DOHH2 (cell line): Measurements from ENCODE around the gene PER1.

ENCODE experiments used
- H3F3A ChIP-seq: fragments of 200-600 bp; sonication (generic), shearing (Covaris generic); 2 replicates; pipeline ENCODE4 v1.6.0; 2016; ENCODE audit warnings: antibody characterized with exemption, mild to moderate bottlenecking; ENCODE audit not compliant: control insufficient read depth, insufficient read depth
- H3K27ac ChIP-seq: fragments of 200-600 bp; sonication (generic); 2 replicates; pipeline ENCODE4 v1.5.1; 2014; ENCODE audit warnings: low read depth, mild to moderate bottlenecking, low read length, moderate library complexity
- H3K27me3 ChIP-seq: fragments of 200-600 bp; sonication (generic); 2 replicates; pipeline ENCODE4 v1.6.1; 2014; ENCODE audit warnings: mild to moderate bottlenecking, low read length, mixed read lengths; ENCODE audit not compliant: control insufficient read depth
- H3K36me3 ChIP-seq: fragments of 200-600 bp; sonication (generic); 2 replicates; pipeline ENCODE4 v1.6.1; 2014; ENCODE audit warnings: mild to moderate bottlenecking, low read length, moderate library complexity, mixed read lengths; ENCODE audit not compliant: control insufficient read depth
- H3K4me1 ChIP-seq: fragments of 200-600 bp; sonication (generic); 2 replicates; pipeline ENCODE4 v1.6.1; 2014; ENCODE audit warnings: mild to moderate bottlenecking, low read length, mixed read lengths; ENCODE audit not compliant: control insufficient read depth
- H3K4me2 ChIP-seq: fragments of 200-600 bp; sonication (generic); 2 replicates; pipeline ENCODE4 v1.6.0; 2014; ENCODE audit warnings: mild to moderate bottlenecking, low read length, moderate library complexity
- H3K4me3 ChIP-seq: fragments of 200-600 bp; sonication (generic); 2 replicates; pipeline ENCODE4 v1.5.1; 2014; ENCODE audit warnings: mild to moderate bottlenecking, low read length, mixed read lengths
- H3K79me2 ChIP-seq: fragments of 200-600 bp; sonication (generic); 2 replicates; pipeline ENCODE4 v1.6.1; 2014; ENCODE audit warnings: mild to moderate bottlenecking, low read length, mixed read lengths; ENCODE audit not compliant: control insufficient read depth
- H3K9me2 ChIP-seq: fragments of 200-600 bp; sonication (generic); replicated peaks from 2 replicates; pipeline ENCODE4 v1.6.1; 2014; ENCODE audit warnings: mild to moderate bottlenecking, low read length, mixed read lengths; ENCODE audit not compliant: control insufficient read depth
- H3K9me3 ChIP-seq: fragments of 200-600 bp; sonication (generic); 2 replicates; pipeline ENCODE4 v1.6.1; 2014; ENCODE audit warnings: antibody characterized with exemption, low read length, mixed read lengths; ENCODE audit not compliant: control insufficient read depth, insufficient read depth
- H4K20me1 ChIP-seq: fragments of 200-600 bp; sonication (generic); 2 replicates; pipeline ENCODE4 v1.6.0; 2014; ENCODE audit warnings: low read depth, mild to moderate bottlenecking, antibody characterized with exemption, low read length, moderate library complexity; ENCODE audit not compliant: control insufficient read depth, insufficient read depth
- EZH2phosphoT487 ChIP-seq: fragments of 200-600 bp; sonication (generic); IDR thresholded peaks from 2 replicates; pipeline ENCODE4 v1.6.1; 2017; ENCODE audit warnings: borderline replicate concordance, mild to moderate bottlenecking, antibody characterized with exemption, low read length, moderate library complexity, mixed read lengths
- TF ChIP-seq, protein P1 (sequence below): fragments of 200-600 bp; sonication (generic); IDR thresholded peaks from one replicate; pipeline ENCODE4 v1.5.1; 2014; ENCODE audit warnings: antibody characterized with exemption, mild to moderate bottlenecking, low read depth, low read length; ENCODE audit not compliant: poor library complexity, severe bottlenecking

PER1 gene

DNA sequence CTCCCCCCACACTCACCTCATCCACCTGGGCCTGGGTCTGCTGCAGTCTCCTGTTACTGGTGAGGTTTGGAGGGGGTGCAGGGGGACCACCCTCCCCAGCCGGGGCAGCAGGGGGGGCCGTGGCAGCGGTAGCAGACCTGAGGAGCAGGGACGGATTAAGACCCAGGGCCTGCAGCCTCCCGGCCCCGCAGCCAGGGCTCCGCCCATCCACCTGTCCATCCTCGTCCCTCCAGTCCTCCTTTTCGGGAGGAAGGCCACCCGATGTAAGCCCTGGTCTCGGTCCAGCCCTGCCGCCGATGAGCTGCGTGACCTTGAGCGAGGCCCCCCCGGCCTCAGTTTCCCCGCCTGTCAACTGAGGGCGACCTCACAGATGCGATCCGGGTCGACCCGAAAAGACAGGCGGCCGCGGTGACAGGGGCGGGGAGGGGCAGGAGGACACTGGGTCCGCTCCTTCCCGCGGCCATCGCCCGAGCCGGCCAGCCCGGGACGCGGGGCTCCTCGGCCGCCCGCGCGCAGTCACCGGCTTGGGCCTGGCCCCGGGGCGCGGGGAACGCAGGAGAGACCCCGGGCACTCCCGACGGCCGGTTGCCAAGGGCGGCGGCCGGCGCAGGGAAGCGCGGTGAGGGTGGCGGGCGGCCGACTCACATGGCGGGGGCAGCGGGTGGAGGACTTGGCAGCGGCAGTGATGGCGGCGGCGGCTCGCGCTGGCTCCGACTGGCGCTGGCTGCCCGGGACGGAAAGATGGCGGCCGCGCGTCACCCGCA is 10.2 kb upstream of the PER1 start, which contains the start of gene VAMP2:
TSS of gene VAMP2 (minus strand) at position 716 of the 764 bp plus-strand sequence. CDS start at position 647, 69 bp downstream.
- Histone ChIP-seq H3K36me3 (peaks cover 43% of the 10 kb centered on the region), H3K27me3 (no peaks in the 10 kb centered on the region), H3K9me3 (no peaks in the 10 kb centered on the region), H3K9me2 (no peaks in the 10 kb centered on the region), H3K79me2 (peaks cover 34% of the 10 kb centered on the region), H3K4me3 (peak within 1 kb of the TSS; percentile 99), H3K27ac (peak within 1 kb of the TSS; percentile 69), H3K4me1 (peaks cover 55% of the 10 kb centered on the region), H3K4me2 (peak within 1 kb of the TSS; percentile 100), H4K20me1 (peaks cover 7% of the 10 kb centered on the region; the same call in 1 of the 2 replicates), H3F3A (peaks cover 18% of the 10 kb centered on the region)
- TF ChIP-seq, protein P1, sequence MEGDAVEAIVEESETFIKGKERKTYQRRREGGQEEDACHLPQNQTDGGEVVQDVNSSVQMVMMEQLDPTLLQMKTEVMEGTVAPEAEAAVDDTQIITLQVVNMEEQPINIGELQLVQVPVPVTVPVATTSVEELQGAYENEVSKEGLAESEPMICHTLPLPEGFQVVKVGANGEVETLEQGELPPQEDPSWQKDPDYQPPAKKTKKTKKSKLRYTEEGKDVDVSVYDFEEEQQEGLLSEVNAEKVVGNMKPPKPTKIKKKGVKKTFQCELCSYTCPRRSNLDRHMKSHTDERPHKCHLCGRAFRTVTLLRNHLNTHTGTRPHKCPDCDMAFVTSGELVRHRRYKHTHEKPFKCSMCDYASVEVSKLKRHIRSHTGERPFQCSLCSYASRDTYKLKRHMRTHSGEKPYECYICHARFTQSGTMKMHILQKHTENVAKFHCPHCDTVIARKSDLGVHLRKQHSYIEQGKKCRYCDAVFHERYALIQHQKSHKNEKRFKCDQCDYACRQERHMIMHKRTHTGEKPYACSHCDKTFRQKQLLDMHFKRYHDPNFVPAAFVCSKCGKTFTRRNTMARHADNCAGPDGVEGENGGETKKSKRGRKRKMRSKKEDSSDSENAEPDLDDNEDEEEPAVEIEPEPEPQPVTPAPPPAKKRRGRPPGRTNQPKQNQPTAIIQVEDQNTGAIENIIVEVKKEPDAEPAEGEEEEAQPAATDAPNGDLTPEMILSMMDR, result no peak
- TF ChIP-seq EZH2phosphoT487, result no peak

DNA sequence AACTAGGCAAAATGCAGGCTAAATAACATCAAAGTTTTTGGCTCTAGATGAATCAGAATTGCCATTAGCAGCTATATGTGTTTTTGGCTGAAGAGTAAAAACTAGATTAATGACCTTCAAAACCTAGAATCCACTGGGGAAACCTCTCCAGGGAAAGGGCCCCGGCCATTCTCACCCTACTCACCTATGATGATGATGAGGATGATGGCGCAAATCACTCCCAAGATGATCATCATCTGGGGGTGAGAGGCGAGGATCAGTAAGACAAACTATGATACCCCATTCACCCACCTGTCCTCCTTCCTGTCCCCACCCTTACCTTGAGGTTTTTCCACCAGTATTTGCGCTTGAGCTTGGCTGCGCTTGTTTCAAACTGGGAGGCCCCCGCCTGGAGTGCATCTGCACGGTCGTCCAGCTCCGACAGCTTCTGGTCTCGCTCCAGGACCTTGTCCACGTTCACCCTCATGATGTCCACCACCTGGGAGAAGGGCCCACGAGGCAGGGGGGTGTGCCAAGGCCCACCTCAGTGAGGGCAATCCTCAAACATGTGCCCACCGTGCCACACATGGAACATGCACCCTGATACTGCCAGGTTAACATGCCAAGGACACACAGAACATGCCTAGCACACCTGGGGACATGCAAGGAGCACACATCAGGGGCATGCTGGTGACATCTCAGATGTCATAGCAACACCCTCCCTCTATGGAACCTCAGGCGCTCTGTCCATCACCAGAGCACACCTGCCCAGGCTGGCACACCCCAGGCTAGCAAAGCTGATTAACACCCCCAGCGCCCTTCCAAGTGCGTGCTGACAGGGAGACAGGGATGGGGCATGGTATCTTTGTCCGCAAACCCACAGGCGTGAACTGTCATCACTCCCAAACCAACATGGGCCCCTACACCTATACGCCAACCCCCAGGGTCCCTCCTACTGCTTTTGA is 9.4 kb upstream of the PER1 start:
- peak overlapping the region; percentile 99 for H3K4me3 ChIP-seq
- H3K9me3 ChIP-seq, result no peaks in the 10 kb centered on the region
- H3F3A ChIP-seq, result peaks cover 18% of the 10 kb centered on the region
- peaks cover 43% of the 10 kb centered on the region for H3K36me3 ChIP-seq
- H3K27ac ChIP-seq, result peak overlapping the region; percentile 63; the same call in 1 of the 2 replicates
- H3K4me2 ChIP-seq, result peak overlapping the region; percentile 68
- H3K27me3 ChIP-seq, result no peaks in the 10 kb centered on the region
- TF ChIP-seq, protein P1, result no peak
- no peak for TF ChIP-seq EZH2phosphoT487
- H4K20me1 ChIP-seq, result peaks cover 7% of the 10 kb centered on the region; the same call in 1 of the 2 replicates
- H3K79me2 ChIP-seq, result peaks cover 34% of the 10 kb centered on the region
- no peaks in the 10 kb centered on the region for H3K9me2 ChIP-seq
- H3K4me1 ChIP-seq, result peaks cover 61% of the 10 kb centered on the region

DNA sequence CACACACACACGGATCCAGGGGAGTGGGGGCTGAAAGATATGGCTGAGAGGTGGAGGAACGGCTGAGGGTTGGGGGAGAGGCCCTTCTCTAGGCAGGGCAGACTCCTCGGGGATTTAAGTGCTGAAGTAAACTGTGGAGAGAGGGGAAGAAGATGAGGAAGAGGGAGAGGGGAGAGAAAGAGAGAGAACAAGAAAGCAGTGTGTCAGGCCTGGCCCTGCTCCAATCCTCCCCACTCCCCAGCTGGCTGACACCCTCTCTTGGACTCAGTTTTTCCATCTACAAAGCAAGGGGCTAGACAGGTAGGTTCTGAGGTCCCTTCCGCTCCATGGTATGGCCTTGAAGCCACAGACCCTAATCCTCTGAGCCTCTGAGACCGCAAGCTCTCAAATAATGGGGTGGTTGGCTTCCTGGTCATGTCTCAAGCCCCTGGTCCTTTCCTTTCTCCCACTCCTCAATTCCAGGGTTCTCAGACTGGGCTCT is 8.6 kb upstream of the PER1 start:
- peak overlapping the region; percentile 68 for H3K4me2 ChIP-seq
- peaks cover 64% of the 10 kb centered on the region for H3K4me1 ChIP-seq
- peaks cover 18% of the 10 kb centered on the region for H3F3A ChIP-seq
- peak overlapping the region; percentile 20; the same call in 1 of the 2 replicates for H3K27ac ChIP-seq
- H3K79me2 ChIP-seq, result peaks cover 34% of the 10 kb centered on the region
- peak overlapping the region; percentile 99 for H3K4me3 ChIP-seq
- no peaks in the 10 kb centered on the region for H3K9me3 ChIP-seq
- peaks cover 43% of the 10 kb centered on the region for H3K36me3 ChIP-seq
- no peaks in the 10 kb centered on the region for H3K9me2 ChIP-seq
- no peaks in the 10 kb centered on the region for H3K27me3 ChIP-seq
- H4K20me1 ChIP-seq, result peaks cover 7% of the 10 kb centered on the region; the same call in 1 of the 2 replicates
- TF ChIP-seq, protein P1, result no peak
- TF ChIP-seq EZH2phosphoT487, result no peak
